H1 (cell line): ENCODE data around the gene ATXN2. TPM values are rescaled to one million over a fixed set of nuclear protein-coding genes. Genes with fewer than 3 reads are reported as not detected.

Source experiments
- CTCF ChIA-PET: fragments of 300-600 bp; sonication (Branson Sonifier 250); formaldehyde crosslinking; loops from one replicate; lab custom pipeline; 2021; ENCODE audit not compliant: partially characterized antibody; lab: Charles Lee
- POLR2A ChIA-PET: fragments of 300-600 bp; sonication (Branson Sonifier 250); formaldehyde crosslinking; loops from one replicate; lab custom pipeline; 2021; ENCODE audit warnings: inconsistent platforms; ENCODE audit not compliant: partially characterized antibody; lab: Charles Lee
- DNase-seq, 2 experiments: peaks; one replicate each; pipeline versions ENCODE4 v3.0.0 to v3.0.0-alpha.2; 2010 to 2022; ENCODE audit warnings: low spot score in 2 of 2, low read depth in 1 of 2, mixed read lengths in 1 of 2
- FAIRE-seq: peaks from 2 replicates; lab custom pipeline; 2011; peaks lifted over from hg19 to GRCh38; lab: Jason Lieb, UNC
- H2AFZ ChIP-seq: 2 replicates; pipeline ENCODE4 v1.8.1; 2012; ENCODE audit warnings: low read length, inconsistent platforms
- H2AK5ac ChIP-seq: 2 replicates; pipeline ENCODE4 v1.6.1; 2013; ENCODE audit warnings: low read depth, low read length
- H2BK120ac ChIP-seq: replicated peaks from 2 replicates; pipeline ENCODE3; 2013; ENCODE audit warnings: low read depth, low read length, inconsistent platforms
- H2BK12ac ChIP-seq: 2 replicates; pipeline ENCODE4 v1.6.1; 2013; ENCODE audit warnings: low read depth, low read length
- H2BK15ac ChIP-seq: 2 replicates; pipeline ENCODE4 v1.6.1; 2013; ENCODE audit warnings: low read length
- H2BK20ac ChIP-seq: 2 replicates; pipeline ENCODE4 v1.6.1; 2013; ENCODE audit warnings: low read length
- H2BK5ac ChIP-seq: 2 replicates; pipeline ENCODE4 v1.6.1; 2013; ENCODE audit warnings: low read depth, low read length
- H3K14ac ChIP-seq: 2 replicates; pipeline ENCODE4 v1.6.1; 2013; ENCODE audit warnings: inconsistent platforms; ENCODE audit not compliant: insufficient read length
- H3K18ac ChIP-seq: 2 replicates; pipeline ENCODE4 v1.6.1; 2013; ENCODE audit warnings: low read length; ENCODE audit errors: extremely low read depth
- H3K23ac ChIP-seq: 2 replicates; pipeline ENCODE4 v1.6.1; 2013; ENCODE audit warnings: inconsistent platforms; ENCODE audit not compliant: insufficient read length
- H3K23me2 ChIP-seq: 2 replicates; pipeline ENCODE4 v1.6.1; 2013; ENCODE audit warnings: low read depth, low read length
- H3K27ac ChIP-seq: 2 replicates; pipeline ENCODE4 v1.6.1; 2011; ENCODE audit warnings: low read depth, low read length, inconsistent platforms
- H3K27me3 ChIP-seq, 4 experiments: replicated peaks in 1 of 4; 1 replicate in 1 of 4; 2 replicates in 3 of 4; pipeline versions ENCODE4 v1.6.1 to v1.8.1; 2011 to 2013; ENCODE audit warnings: low read length in 3 of 4, mild to moderate bottlenecking in 3 of 4, inconsistent platforms in 2 of 4, mixed read lengths in 2 of 4, moderate library complexity in 1 of 4; ENCODE audit not compliant: control insufficient read depth in 3 of 4, insufficient read depth in 3 of 4; ENCODE audit errors: extremely low read depth in 1 of 4
- H3K36me3 ChIP-seq, 4 experiments: 2 replicates each; pipeline versions ENCODE4 v1.6.1 to v1.8.1; 2011 to 2013; ENCODE audit warnings: mild to moderate bottlenecking in 4 of 4, low read length in 3 of 4, moderate library complexity in 2 of 4, control low read depth in 1 of 4, inconsistent platforms in 1 of 4; ENCODE audit not compliant: insufficient read depth in 4 of 4, control insufficient read depth in 2 of 4
- H3K4ac ChIP-seq: replicated peaks from 2 replicates; pipeline ENCODE3; 2013; ENCODE audit warnings: low read length, low read depth, mixed read lengths, inconsistent platforms; ENCODE audit not compliant: insufficient read length
- H3K4me1 ChIP-seq, 4 experiments: replicated peaks in 1 of 4; 1 replicate in 1 of 4; 2 replicates in 3 of 4; pipeline versions ENCODE4 v1.6.1 to v1.8.1; 2011 to 2013; ENCODE audit warnings: low read length in 3 of 4, inconsistent platforms in 2 of 4, mixed read lengths in 1 of 4; ENCODE audit not compliant: insufficient read depth in 4 of 4, control insufficient read depth in 3 of 4
- H3K4me2 ChIP-seq, 2 experiments: 2 replicates each; pipeline versions ENCODE4 v1.6.1 to v1.8.1; 2011 to 2013; ENCODE audit warnings: low read depth in 2 of 2, low read length in 2 of 2, control low read depth in 1 of 2, inconsistent platforms in 1 of 2, mild to moderate bottlenecking in 1 of 2; ENCODE audit not compliant: insufficient read depth in 1 of 2
- H3K4me3 ChIP-seq, 4 experiments: fragments of 200-600, 300-600 bp in 1 of 4; sonication (generic), shearing (Covaris generic), sonication (Bioruptor Twin) in 1 of 4; 2 replicates each; pipeline versions ENCODE4 v1.5.1 to v1.8.1; 2011 to 2016; ENCODE audit warnings: low read length in 4 of 4, low read depth in 3 of 4, control low read depth in 2 of 4, inconsistent platforms in 2 of 4, mild to moderate bottlenecking in 2 of 4, mixed read lengths in 1 of 4, moderate library complexity in 1 of 4; ENCODE audit not compliant: insufficient read depth in 2 of 4; ENCODE audit errors: extremely low read depth in 1 of 4
- H3K56ac ChIP-seq: replicated peaks from 2 replicates; pipeline ENCODE3; 2013; ENCODE audit warnings: low read depth, mild to moderate bottlenecking, mixed read lengths, low read length, inconsistent platforms; ENCODE audit not compliant: insufficient read length
- H3K79me1 ChIP-seq: 2 replicates; pipeline ENCODE4 v1.6.1; 2013; ENCODE audit warnings: low read depth, low read length, control low read depth
- H3K79me2 ChIP-seq, 2 experiments: 2 replicates each; pipeline versions ENCODE4 v1.6.1 to v1.8.1; 2012 to 2013; ENCODE audit warnings: low read length in 2 of 2, mild to moderate bottlenecking in 2 of 2, inconsistent platforms in 1 of 2; ENCODE audit not compliant: insufficient read depth in 2 of 2, control insufficient read depth in 1 of 2
- H3K9ac ChIP-seq, 4 experiments: replicated peaks in 1 of 4; 1 replicate in 1 of 4; 2 replicates in 3 of 4; pipeline versions ENCODE4 v1.6.1 to v1.8.1; 2011 to 2013; ENCODE audit warnings: low read depth in 3 of 4, low read length in 3 of 4, control low read depth in 2 of 4, mild to moderate bottlenecking in 2 of 4, moderate library complexity in 2 of 4, inconsistent platforms in 1 of 4; ENCODE audit errors: extremely low read depth in 1 of 4
- H3K9me3 ChIP-seq, 2 experiments: 2 replicates each; pipeline versions ENCODE4 v1.6.1 to v1.8.1; 2012 to 2013; ENCODE audit warnings: mild to moderate bottlenecking in 2 of 2, moderate library complexity in 2 of 2, control low read depth in 1 of 2, inconsistent platforms in 1 of 2, low read depth in 1 of 2, low read length in 1 of 2, mixed read lengths in 1 of 2; ENCODE audit not compliant: insufficient read depth in 2 of 2
- H4K20me1 ChIP-seq, 2 experiments: replicated peaks in 1 of 2; 2 replicates each; pipeline versions ENCODE3 to v1.8.1; 2011 to 2013; ENCODE audit warnings: inconsistent platforms in 2 of 2, low read length in 2 of 2, mild to moderate bottlenecking in 1 of 2; ENCODE audit not compliant: insufficient read depth in 2 of 2, control insufficient read depth in 1 of 2
- H4K5ac ChIP-seq: 2 replicates; pipeline ENCODE4 v1.6.1; 2013; ENCODE audit warnings: low read length, low read depth, mixed read lengths, inconsistent platforms; ENCODE audit not compliant: insufficient read length
- H4K8ac ChIP-seq: 2 replicates; pipeline ENCODE4 v1.8.0; 2013; ENCODE audit warnings: mild to moderate bottlenecking, moderate library complexity, low read length, inconsistent platforms; ENCODE audit not compliant: insufficient read depth; ENCODE audit errors: extremely low read depth
- H4K91ac ChIP-seq: replicated peaks from 2 replicates; pipeline ENCODE3; 2013; ENCODE audit warnings: low read length, mixed read lengths, inconsistent platforms; ENCODE audit not compliant: insufficient read length
- CBX5 ChIP-seq: fragments of 300-800, 300-1000 bp; sonication (generic); IDR thresholded peaks from 2 replicates; pipeline ENCODE4 v1.7.1; 2016; ENCODE audit warnings: antibody characterized with exemption, low read length, low read depth
- EZH2 ChIP-seq: fragments of 200-600 bp; sonication (generic); IDR thresholded peaks from 2 replicates; pipeline ENCODE4 v1.7.1; 2012; ENCODE audit warnings: low read depth, mild to moderate bottlenecking, moderate library complexity, low read length, inconsistent platforms; ENCODE audit not compliant: severe bottlenecking
- GTF2F1 ChIP-seq: IDR thresholded peaks from 2 replicates; pipeline ENCODE4 v1.6.1; 2012; ENCODE audit warnings: low read depth, low read length, improper control_type of control experiment, borderline replicate concordance
- KDM1A ChIP-seq: fragments of 200-600, 300-600 bp; sonication (generic); IDR thresholded peaks from 2 replicates; pipeline ENCODE4 v1.7.1; 2016; ENCODE audit warnings: mild to moderate bottlenecking, low read length, borderline replicate concordance
- POLR2A ChIP-seq, 2 experiments: IDR thresholded peaks; 1 replicate in 1 of 2; 2 replicates in 1 of 2; pipeline ENCODE4 v1.6.1; 2011; ENCODE audit warnings: low read depth in 2 of 2, low read length in 2 of 2, mild to moderate bottlenecking in 2 of 2; ENCODE audit errors: control extremely low read depth in 1 of 2
- RXRA ChIP-seq: IDR thresholded peaks from 2 replicates; pipeline ENCODE4 v1.6.1; 2011; ENCODE audit warnings: low read depth, mild to moderate bottlenecking, low read length, moderate library complexity; ENCODE audit not compliant: insufficient read depth
- SP4 ChIP-seq: IDR thresholded peaks from 2 replicates; pipeline ENCODE4 v1.6.1; 2012; ENCODE audit warnings: low read length, inconsistent platforms
- SRF ChIP-seq: IDR thresholded peaks from 2 replicates; pipeline ENCODE4 v1.6.1; 2011; ENCODE audit warnings: mild to moderate bottlenecking, low read depth, low read length, moderate library complexity
- TEAD4 ChIP-seq: IDR thresholded peaks from 2 replicates; pipeline ENCODE4 v1.6.1; 2012; ENCODE audit warnings: low read depth, low read length, inconsistent platforms, mixed read lengths
- ZNF274 ChIP-seq: IDR thresholded peaks from 2 replicates; pipeline ENCODE4 v1.7.0; 2012; ENCODE audit warnings: low read length, borderline replicate concordance; ENCODE audit errors: extremely low read depth
- WGBS, 2 experiments: shearing (Covaris generic) in 1 of 2; methylation state at CpG; one replicate each; pipeline versions ENCODE4 v1.1.6 to v1.1.7; 2013 to 2015; ENCODE audit warnings: low lambda C conversion rate in 2 of 2, mixed read lengths in 2 of 2, inconsistent platforms in 1 of 2, low coverage in 1 of 2, missing lambda C conversion rate in 1 of 2; ENCODE audit not compliant: insufficient replicate concordance in 2 of 2, insufficient coverage in 1 of 2, insufficient read length in 1 of 2; ENCODE audit errors: extremely low coverage in 1 of 2, missing lambda C conversion rate in 1 of 2; 5-methylcytosine and 5-hydroxymethylcytosine counted together
- polyA plus RNA-seq, 7 experiments: library from polyadenylated mRNA; depleted of rRNA in 3 of 7; stranded (reverse) in 5 of 7; unstranded in 2 of 7; fragments of >200 nt in 5 of 7; fragments of 200-250 nt in 2 of 7; gene quantifications; 1 replicate in 5 of 7; 2 replicates in 1 of 7; 4 replicates in 1 of 7; pipeline versions ENCODE4 v1.2.1 to v1.2.3, GENCODE V29; 2011 to 2013; ENCODE audit warnings: missing spikeins in 2 of 7, mixed read lengths in 2 of 7
- total RNA-seq: library from RNA; stranded (reverse); fragmentation: NEBNext Ultra II Directional; extraction: Animal tissue kit (Norgen Biotek cat#: 25700); gene quantifications from 2 replicates; pipeline ENCODE4 v1.2.1, GENCODE V29; 2021

ATXN2 gene
- total and polyA plus RNA-seq, 2 of the 8 experiments (the other 6 are each of a cell fraction or from before 2014, with no cell fraction given) = 46.6 to 80.7 TPM

DNA sequence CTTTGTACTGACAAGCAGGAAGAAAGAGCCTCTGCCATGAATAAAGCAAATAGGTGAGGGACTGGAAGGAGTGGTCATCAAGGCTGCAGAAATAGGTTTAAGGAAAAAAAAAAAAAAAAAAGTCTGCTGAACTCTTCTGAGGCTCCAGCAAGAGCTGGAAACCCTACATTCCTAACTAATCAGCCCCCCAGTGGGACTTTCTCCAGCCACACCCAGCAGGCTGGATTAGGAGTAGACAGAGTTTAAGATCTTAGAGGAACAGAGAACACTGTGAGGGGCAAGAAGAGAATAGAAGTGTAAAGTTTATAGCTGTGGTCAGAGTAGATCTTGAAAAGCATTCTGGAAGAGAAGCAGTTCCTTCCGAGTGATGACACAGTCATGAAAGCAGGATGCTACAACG, 66.4 kb downstream of the ATXN2 start:
- H3K79me1 ChIP-seq = no peaks in the 10 kb centered on the region
- no peak overlapping the region for H3K23ac ChIP-seq
- POLR2A ChIA-PET = interaction anchor here (0.6 to 1.3 kb wide), 3 partner anchors 14 to 56 kb away, joined by 3 to 4 read pairs (median 3); no protein-coding TSS in a partner anchor
- no peak for DNase-seq
- peaks cover 0 to 4% (median 0%) of the 10 kb centered on the region in 4 experiments; a peak in 3 of 8 replicates for H3K36me3 ChIP-seq
- H2AK5ac ChIP-seq = no peak overlapping the region
- no peak for FAIRE-seq
- H3K4ac ChIP-seq = no peak overlapping the region
- no peak overlapping the region for H3K14ac ChIP-seq
- H3K9me3 ChIP-seq = no peaks in the 10 kb centered on the region
- no peaks in the 10 kb centered on the region for H3K79me2 ChIP-seq
- peaks cover 0 to 1% of the 10 kb centered on the region in 2 experiments for H4K20me1 ChIP-seq
- H4K8ac ChIP-seq = no peak overlapping the region
- no peak overlapping the region for H4K5ac ChIP-seq
- no peak overlapping the region for H2BK20ac ChIP-seq
- no peak overlapping the region for H4K91ac ChIP-seq
- H2AFZ ChIP-seq = no peak overlapping the region
- no peak overlapping the region for H2BK12ac ChIP-seq
- H2BK120ac ChIP-seq = no peak overlapping the region
- H3K4me1 ChIP-seq = peaks cover 0 to 2% (median 0%) of the 10 kb centered on the region in 4 experiments; a peak in 1 of 7 replicates
- no peak overlapping the region for H2BK15ac ChIP-seq
- H3K23me2 ChIP-seq = no peaks in the 10 kb centered on the region
- CTCF ChIA-PET = interaction anchor here (0.6 kb wide), 1 partner anchor 135 kb away, joined by 3 read pairs; no protein-coding TSS in a partner anchor
- H3K4me3 ChIP-seq = no peak overlapping the region
- H3K27ac ChIP-seq = no peak overlapping the region
- H3K27me3 ChIP-seq = no peaks in the 10 kb centered on the region
- no peak overlapping the region for H3K18ac ChIP-seq
- no peak overlapping the region for H3K9ac ChIP-seq
- no peak overlapping the region for H3K56ac ChIP-seq
- 95% methylated on average over 2 of the region's 2 CpGs; no CpG with 5 or more reads in 1 of the 2 experiments for WGBS, 2 experiments
- H2BK5ac ChIP-seq = no peak overlapping the region
- no peak overlapping the region for H3K4me2 ChIP-seq
- TF ChIP-seq CBX5 (no peak), GTF2F1 (no peak), TEAD4 (no peak), SP4 (no peak), EZH2 (no peak), SRF (no peak), POLR2A (IDR thresholded peaks at IDR 0.05; ENCODE audit: control extremely low read depth in 1 of 2, low read depth in 2 of 2, low read length in 2 of 2) (no peak), RXRA (no peak), ZNF274 (no peak), KDM1A (no peak)
